ENCODE results near the gene MYO7A. TPM values are rescaled to one million over a fixed set of nuclear protein-coding genes. Genes with fewer than 3 reads are reported as not detected.

The MYO7A gene
- total and polyA plus RNA-seq, 2 of the 4 experiments (the other 2 are of a cell fraction): 0.02 TPM; not detected in 1

- Histone ChIP-seq H3K79me1 (ENCODE audit: low read depth in 1 of 2, low read length in 2 of 2) (no peaks in the 10 kb centered on the region), H3K18ac (ENCODE audit: low read depth, low read length) (no peak overlapping the region), H3K4me3 (ENCODE audit: insufficient read depth, low read depth, low read length) (no peak overlapping the region), H3K4me1 (ENCODE audit: control insufficient read depth, insufficient read depth, low read length) (no peaks in the 10 kb centered on the region), H3K36me3 (ENCODE audit: control insufficient read depth, insufficient read depth, low read length) (no peaks in the 10 kb centered on the region), H3K27ac (ENCODE audit: insufficient read depth, low read length) (no peak overlapping the region), H3K9me3 (ENCODE audit: control insufficient read depth, insufficient read depth, low read length) (no peaks in the 10 kb centered on the region), H2BK20ac (ENCODE audit: low read depth, low read length) (no peak overlapping the region), H3K9ac (ENCODE audit: low read depth, low read length) (no peak overlapping the region), H3K27me3 (ENCODE audit: control insufficient read depth, insufficient read depth, low read length) (peaks cover 59% of the 10 kb centered on the region), H2BK15ac (ENCODE audit: low read depth, low read length) (no peak overlapping the region), H3K4me2 (ENCODE audit: low read depth, low read length) (no peak overlapping the region), H4K5ac (ENCODE audit: low read depth, low read length) (no peak overlapping the region), H3K56ac (ENCODE audit: extremely low read depth, insufficient read depth, low read length) (no peak overlapping the region), H2BK5ac (ENCODE audit: low read depth, low read length, poor library complexity, severe bottlenecking) (no peak overlapping the region), H2AK9ac (replicated peaks; ENCODE audit: low read depth, low read length, poor library complexity) (no peak overlapping the region), H3K14ac (replicated peaks; ENCODE audit: low read depth, low read length) (no peak overlapping the region), H3K4ac (ENCODE audit: low read depth, low read length) (no peak overlapping the region), H2AK5ac (ENCODE audit: low read depth, low read length) (no peak overlapping the region), H3K9me1 (ENCODE audit: insufficient read depth, low read length) (no peaks in the 10 kb centered on the region), H4K8ac (ENCODE audit: low read depth in 2 of 2, low read length in 2 of 2) (no peak overlapping the region), H4K91ac (ENCODE audit: insufficient read depth, low read depth, low read length) (no peak overlapping the region), H4K20me1 (ENCODE audit: insufficient read depth, low read length) (no peaks in the 10 kb centered on the region), H3K23ac (ENCODE audit: low read depth, low read length) (no peak overlapping the region), H2AFZ (replicated peaks; ENCODE audit: low read length, poor library complexity) (no peak overlapping the region), H2BK120ac (ENCODE audit: low read depth, low read length) (no peak overlapping the region)
- in situ Hi-C loops (cut with MboI; ENCODE audit: low sequenced_read_pairs) (no loop called here), intact Hi-C loops (cut with micrococcal nuclease) (no loop called here), dilution Hi-C loops (cut with HindIII; ENCODE audit: low sequenced_read_pairs, unreplicated experiment) (no loop called here)
- ATAC-seq (ENCODE audit: low read depth) (no peak), DNase-seq (no peak)
- 50% methylated on average over 1 of the region's 10 CpGs; no CpG with 5 or more reads in 1 of the 2 experiments for WGBS, 2 experiments (ENCODE audit: extremely low coverage in 2 of 2, insufficient read length in 1 of 2)
- no TSS peak for BruUV-seq (replicated peaks)
- no peak for TF ChIP-seq CEBPB (IDR thresholded peaks at IDR 0.05; ENCODE audit: low read depth, low read length)
- TF ChIP-seq RAD21 (IDR thresholded peaks at IDR 0.05; ENCODE audit: low read length): no peak
- no peak for TF ChIP-seq FOS (IDR thresholded peaks at IDR 0.05; ENCODE audit: low read depth, low read length)
- TF ChIP-seq USF2 (IDR thresholded peaks at IDR 0.05; ENCODE audit: low read depth, low read length): no peak
- no peak for TF ChIP-seq RFX5 (IDR thresholded peaks at IDR 0.05; ENCODE audit: low read depth, low read length)
- no peak for TF ChIP-seq POLR2A (IDR thresholded peaks at IDR 0.05; ENCODE audit: low read depth, low read length)
- TF ChIP-seq CTCF (conservative IDR thresholded peaks at IDR 0.05; ENCODE audit: low read depth, low read length): no peak
- no peak for TF ChIP-seq NFE2L2 (IDR thresholded peaks at IDR 0.05; ENCODE audit: low read depth, low read length)
- TF ChIP-seq MAFK (IDR thresholded peaks at IDR 0.05; ENCODE audit: low read depth, low read length): no peak
- TF ChIP-seq MAZ (IDR thresholded peaks at IDR 0.05; ENCODE audit: borderline replicate concordance, low read depth, low read length): no peak
- TF ChIP-seq MXI1 (IDR thresholded peaks at IDR 0.05; ENCODE audit: borderline replicate concordance, low read depth, low read length): no peak
- no peak for TF ChIP-seq RCOR1 (IDR thresholded peaks at IDR 0.05; ENCODE audit: insufficient replicate concordance, low read length)
- TF ChIP-seq SMC3 (IDR thresholded peaks at IDR 0.05; ENCODE audit: low read depth, low read length): no peak
- no peak for TF ChIP-seq CHD1 (IDR thresholded peaks at IDR 0.05; ENCODE audit: low read depth, low read length)
- no peak for TF ChIP-seq BHLHE40 (IDR thresholded peaks at IDR 0.05; ENCODE audit: low read depth, low read length)
- TF ChIP-seq ELK1 (IDR thresholded peaks at IDR 0.05; ENCODE audit: borderline replicate concordance, low read depth, low read length): no peak
- CTCF ChIA-PET: no interaction called here
- POLR2A ChIA-PET (ENCODE audit: unreplicated experiment): interaction anchor here (0.6 kb wide), 1 partner anchor 30 kb away, joined by 3 read pairs; no protein-coding TSS in a partner anchor
Observed at GRCh38 chr11:77154381-77155081, 26.5 kb downstream of the MYO7A start.
